Right cardiac atrium (tissue), 5 donors: ENCODE measurements around the gene MEOX2. TPM values are rescaled to one million over a fixed set of nuclear protein-coding genes. Genes with fewer than 3 reads are reported as not detected.

ENCODE experiments used
- ATAC-seq, 2 donors: fragments of 200-7000 bp; cut with Tn5 transposase; one replicate each; pipeline versions ENCODE4 v1.8.0 to v1.9.1; 2020; ENCODE audit warnings: moderate library complexity in 2 of 2, mild to moderate bottlenecking in 1 of 2
- DNase-seq, 3 donors: peaks; one replicate each; pipeline ENCODE4 v3.0.0-alpha.2; 2020
- H3K27ac ChIP-seq: one replicate; pipeline ENCODE4 v1.5.1; 2013; ENCODE audit warnings: mild to moderate bottlenecking, low read length, control low read depth, moderate library complexity
- H3K27me3 ChIP-seq: one replicate; pipeline ENCODE4 v1.6.1; 2013; ENCODE audit not compliant: control insufficient read depth, insufficient read depth
- H3K4me1 ChIP-seq: one replicate; pipeline ENCODE4 v1.6.1; 2013; ENCODE audit warnings: low read length; ENCODE audit not compliant: control insufficient read depth, insufficient read depth
- H3K4me3 ChIP-seq: one replicate; pipeline ENCODE4 v1.5.1; 2013; ENCODE audit warnings: low read length, control low read depth
- H3K9me3 ChIP-seq: one replicate; pipeline ENCODE4 v1.6.1; 2013; ENCODE audit warnings: low read length; ENCODE audit not compliant: control insufficient read depth
- WGBS: extraction: QIAGEN DNeasy Blood & Tissue Kit; methylation state at CpG from one replicate; pipeline ENCODE4 v1.1.7; 2013; 5-methylcytosine and 5-hydroxymethylcytosine counted together
- intact Hi-C, 4 donors: fragments of 100-400 bp; cut with DNase I; formaldehyde crosslinking; loops; one replicate each; pipeline versions ENCODE4 v1.11.0 to v1.14.0; 2022 to 2023
- long read RNA-seq, 4 donors: library from polyadenylated mRNA; unstranded; transcript quantifications; one replicate each; pipeline ENCODE4 v2.0.0, GENCODE V29; 2020 to 2021
- polyA plus RNA-seq: library from polyadenylated mRNA; stranded (reverse); fragments of 200-250 nt; gene quantifications from one replicate; pipeline ENCODE4 v1.2.3, GENCODE V29; 2013
- total RNA-seq, 4 donors: library from RNA; stranded (reverse); fragmentation: NEBNext Ultra II Directional; extraction: Animal tissue kit (Norgen Biotek cat#: 25700); gene quantifications; one replicate each; pipeline ENCODE4 v1.2.1, GENCODE V29; 2021
- donor health status: healthy with polysubstance abuse.
- donor health status: DM: no; HTN: yes; CAD: no.
- donor health status: DM: no; HTN: no; CAD: no.
- donor health status: DM: no; HTN: yes; CAD: no; lungs with severe emphysema.
- donor health status: DM: yes; HTN: yes; CAD: no.

Gene MEOX2
- total RNA-seq (1 to 10 TPM; 3.1 to 8.4 (median 5.8) TPM), polyA plus RNA-seq (7.3 TPM)
- long read RNA-seq, donor 1, transcript MEOX2-201 (3 exons, 2,500 nt), result major isoform, 19 of 21 reads
- long read RNA-seq, donor 1, partial matches to known transcripts, result 0 of 21 reads
- long read RNA-seq, donor 1, other reads (novel, unspliced or antisense), result 2 of 21 reads
- long read RNA-seq, donor 2, partial matches to known transcripts, result 0 of 1 reads
- long read RNA-seq, donor 2, other reads (novel, unspliced or antisense), result 0 of 1 reads
- long read RNA-seq, donor 3, transcript MEOX2-201 (3 exons, 2,500 nt), result major isoform, 12 of 13 reads
- long read RNA-seq, donor 3, partial matches to known transcripts, result 0 of 13 reads
- long read RNA-seq, donor 3, other reads (novel, unspliced or antisense), result 1 of 13 reads
- long read RNA-seq, donor 4, transcript MEOX2-201 (3 exons, 2,500 nt), result major isoform, 7 of 7 reads
- long read RNA-seq, donor 4, partial matches to known transcripts, result 0 of 7 reads
- long read RNA-seq, donor 4, other reads (novel, unspliced or antisense), result 0 of 7 reads

DNA sequence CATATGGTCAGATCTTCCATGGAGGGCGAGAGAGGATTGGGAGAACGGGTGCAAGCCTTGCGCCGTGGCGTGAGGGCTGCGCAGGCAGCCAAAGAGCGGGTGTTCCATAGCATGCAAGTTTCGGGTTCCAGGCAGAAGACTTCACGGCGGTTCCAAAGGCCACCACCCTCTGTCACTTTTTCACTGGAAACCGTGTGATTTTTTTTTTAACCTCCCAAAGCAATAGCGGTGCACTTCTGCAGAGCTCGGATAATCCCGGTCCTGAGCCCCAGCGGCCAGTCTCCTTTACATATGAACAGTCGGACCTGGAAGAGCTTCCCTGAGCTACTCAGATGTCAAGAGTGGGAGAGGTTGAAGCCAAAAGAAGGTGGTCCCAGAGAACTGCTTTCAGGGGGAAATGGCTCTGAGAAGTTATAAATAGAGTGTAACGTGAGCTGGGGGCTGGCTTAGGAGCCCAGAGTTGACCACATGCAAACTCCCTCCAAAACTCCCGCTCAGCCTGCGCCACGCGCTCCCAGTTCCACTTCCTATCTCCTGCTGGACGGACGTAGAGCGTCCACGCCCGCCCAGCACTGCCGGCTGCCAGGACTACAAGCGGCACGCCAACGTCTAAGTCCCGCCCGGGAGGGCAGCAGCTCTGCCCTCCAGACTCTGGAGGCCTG is at the start of gene MEOX2:
TSS of gene MEOX2 (minus strand) at position 389 of the 662 bp plus-strand sequence. CDS start at position 108, 281 bp downstream.
- intact Hi-C loops, result loop anchor here in 1 of 4 donors (10.0 kb wide), 1 partner anchor 378 kb away; no protein-coding TSS in a partner anchor
- DNase-seq (peak; percentile 85 to 93 (median 93)), ATAC-seq (peak; percentile 95 to 96)
- Histone ChIP-seq H3K27ac (peak within 1 kb of the TSS; percentile 54), H3K4me3 (peak within 1 kb of the TSS; percentile 53), H3K4me1 (no peaks in the 10 kb centered on the region), H3K9me3 (no peaks in the 10 kb centered on the region), H3K27me3 (no peaks in the 10 kb centered on the region)
- under 1% methylated on average over 32 of the region's 32 CpGs for WGBS

DNA sequence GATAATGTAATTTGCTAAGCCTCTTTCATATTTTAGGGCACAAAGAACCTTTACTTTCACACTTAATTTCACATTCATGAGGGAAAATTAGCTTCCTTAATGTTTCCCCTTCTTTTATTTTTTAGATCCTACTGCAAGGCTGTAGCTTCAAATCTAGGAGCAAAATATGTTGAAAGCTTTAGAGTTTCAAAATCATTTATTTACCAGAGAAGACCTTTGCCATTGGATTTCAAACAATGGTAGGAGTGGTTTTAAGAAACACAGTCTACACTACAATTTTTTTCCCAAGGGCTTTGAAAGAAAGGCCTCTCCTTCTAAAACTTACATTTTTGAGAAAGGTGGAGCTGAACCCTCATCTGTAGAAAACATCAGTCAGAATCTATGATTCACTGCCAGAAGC is 43.3 kb upstream of the MEOX2 start:
- H3K4me3 ChIP-seq, result no peak overlapping the region
- H3K9me3 ChIP-seq, result no peaks in the 10 kb centered on the region
- H3K4me1 ChIP-seq, result no peaks in the 10 kb centered on the region
- no peak for ATAC-seq
- intact Hi-C loops, result no loop called here
- H3K27ac ChIP-seq, result no peak overlapping the region
- no peaks in the 10 kb centered on the region for H3K27me3 ChIP-seq
- no peak for DNase-seq

DNA sequence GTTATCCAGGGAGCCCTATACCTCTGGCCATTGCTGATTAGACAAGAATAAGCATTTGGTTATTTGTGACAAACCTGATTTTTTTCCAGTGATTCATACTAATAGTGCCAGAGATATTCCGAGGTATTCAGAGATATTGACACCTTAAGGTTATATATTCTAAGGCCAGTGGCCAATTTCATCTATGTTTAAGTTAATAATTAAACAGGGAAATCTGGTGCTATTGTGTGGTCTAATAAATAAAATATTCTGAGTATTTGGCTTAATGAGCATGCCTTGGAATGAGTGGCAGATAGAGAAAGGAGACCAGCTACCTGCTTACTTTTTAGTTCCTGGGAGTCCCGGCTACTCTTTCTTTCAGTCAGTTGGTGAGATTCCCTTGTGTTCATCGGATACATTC is 38.6 kb upstream of the MEOX2 start:
- Histone ChIP-seq H3K4me3 (no peak overlapping the region), H3K4me1 (no peaks in the 10 kb centered on the region), H3K9me3 (no peaks in the 10 kb centered on the region), H3K27me3 (no peaks in the 10 kb centered on the region), H3K27ac (no peak overlapping the region)
- intact Hi-C loops, result no loop called here
- DNase-seq, result no peak
- 73% methylated on average over 3 of the region's 3 CpGs for WGBS
- no peak for ATAC-seq

GRCh38 chr7:15723841-15724240 is 37.4 kb upstream of the MEOX2 start:
- no peak overlapping the region for H3K27ac ChIP-seq
- no peaks in the 10 kb centered on the region for H3K4me1 ChIP-seq
- peak in 1 of 2 donors; percentile 51 for ATAC-seq
- H3K27me3 ChIP-seq, result no peaks in the 10 kb centered on the region
- no peaks in the 10 kb centered on the region for H3K9me3 ChIP-seq
- intact Hi-C loops, result no loop called here
- no peak overlapping the region for H3K4me3 ChIP-seq
- peak in 1 of 3 donors; percentile 57 for DNase-seq

GRCh38 chr7:15720849-15721471 is 34.5 kb upstream of the MEOX2 start:
- WGBS, result 58% methylated on average over 5 of the region's 5 CpGs
- Histone ChIP-seq H3K4me1 (no peaks in the 10 kb centered on the region), H3K27me3 (no peaks in the 10 kb centered on the region), H3K4me3 (no peak overlapping the region), H3K27ac (no peak overlapping the region), H3K9me3 (no peaks in the 10 kb centered on the region)
- peak in 2 of 3 donors; percentile 17 to 63 for DNase-seq
- intact Hi-C loops, result no loop called here
- ATAC-seq, result no peak

DNA sequence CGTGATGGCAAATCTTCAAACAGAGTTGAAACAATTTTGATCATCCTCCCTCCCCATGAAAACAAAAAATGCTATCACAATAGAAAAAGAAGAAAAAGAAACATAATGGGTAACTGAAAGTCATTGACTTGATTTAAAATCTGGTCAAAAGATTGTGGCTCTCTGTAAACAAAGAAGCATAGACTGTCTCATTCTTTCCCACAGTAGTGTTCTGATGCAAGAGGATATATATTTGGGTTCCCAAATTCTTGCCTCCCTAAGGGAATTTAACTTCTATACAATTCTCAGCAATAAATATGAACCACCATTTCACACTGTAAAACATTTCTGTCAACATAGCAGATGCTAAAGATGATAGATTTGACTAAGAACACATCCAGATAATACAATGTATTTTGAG is 32.8 kb upstream of the MEOX2 start:
- Histone ChIP-seq H3K4me1 (no peaks in the 10 kb centered on the region), H3K4me3 (no peak overlapping the region), H3K27me3 (no peaks in the 10 kb centered on the region), H3K27ac (no peak overlapping the region), H3K9me3 (no peaks in the 10 kb centered on the region)
- DNase-seq, result no peak
- ATAC-seq, result no peak
- intact Hi-C loops, result loop anchor here in 2 of 4 donors (10.0 kb wide), 2 partner anchors 385 to 405 kb away; no protein-coding TSS in a partner anchor
- WGBS, result 93% methylated on average over 1 of the region's 1 CpG

DNA sequence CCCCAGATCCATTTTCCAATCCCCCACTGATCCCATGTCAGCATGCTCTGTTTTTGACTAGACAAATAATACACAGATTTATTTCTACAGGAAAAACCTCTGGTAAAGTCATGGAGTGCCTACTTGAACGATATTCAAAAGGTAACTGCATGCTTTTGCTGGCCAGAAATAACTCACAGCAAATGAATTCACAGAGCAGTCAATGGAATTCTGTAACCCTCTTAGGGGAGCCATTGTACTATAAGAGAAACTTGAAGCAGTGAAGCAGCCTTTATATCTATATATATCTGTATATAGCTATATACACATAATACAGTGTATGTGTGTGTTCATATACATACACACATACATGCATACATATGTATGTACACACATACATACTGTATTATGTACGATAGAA is 29.0 kb upstream of the MEOX2 start:
- Histone ChIP-seq H3K4me1 (no peaks in the 10 kb centered on the region), H3K27ac (no peak overlapping the region), H3K9me3 (no peaks in the 10 kb centered on the region), H3K4me3 (no peak overlapping the region), H3K27me3 (no peaks in the 10 kb centered on the region)
- WGBS, result 59% methylated on average over 2 of the region's 2 CpGs
- intact Hi-C loops, result loop anchor here in 2 of 4 donors (10.0 kb wide), 2 partner anchors 381 to 401 kb away; no protein-coding TSS in a partner anchor
- ATAC-seq (no peak), DNase-seq (no peak)

DNA sequence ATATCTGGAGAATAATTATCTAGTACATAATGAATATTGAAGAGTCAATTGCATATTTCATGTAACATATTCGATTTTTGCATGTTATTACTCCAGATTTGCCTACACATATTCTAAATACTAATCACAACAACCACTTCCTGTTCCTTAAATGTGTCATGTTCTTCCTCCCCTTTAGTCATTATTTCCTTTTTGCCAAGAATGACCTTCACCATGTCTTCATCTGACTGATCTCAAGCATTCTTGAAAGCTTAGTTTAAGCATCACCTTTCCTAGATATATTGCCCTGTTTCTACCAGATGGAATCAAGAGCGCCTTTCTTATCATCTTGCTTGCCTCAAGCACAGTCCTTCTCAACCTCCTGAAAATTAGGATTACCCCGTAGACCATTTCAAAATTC is 23.5 kb upstream of the MEOX2 start:
- no peak for ATAC-seq
- 86% methylated on average over 3 of the region's 3 CpGs for WGBS
- intact Hi-C loops, result loop anchor here in 2 of 4 donors (10.0 kb wide), 2 partner anchors 375 to 395 kb away; no protein-coding TSS in a partner anchor

DNA sequence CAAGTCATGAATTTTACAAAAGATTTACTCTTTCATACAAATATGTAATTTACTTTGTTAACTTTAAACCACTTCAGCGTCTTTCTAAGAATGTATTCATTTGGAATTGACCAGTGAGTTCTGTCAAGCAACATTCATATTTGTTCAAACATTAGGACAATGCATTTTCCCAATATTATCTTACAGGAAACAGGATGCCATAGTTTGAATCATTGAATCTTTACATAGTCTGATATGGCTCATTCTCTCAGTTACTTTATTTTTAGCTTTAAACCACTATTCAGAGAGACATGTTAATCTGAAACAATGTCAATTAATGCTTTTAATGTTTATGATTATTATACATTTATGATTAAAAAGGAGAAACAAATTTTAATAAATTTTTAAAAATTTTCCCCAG is 21.1 kb upstream of the MEOX2 start:
- WGBS, result 77% methylated on average over 1 of the region's 1 CpG
- no peak for DNase-seq
- Histone ChIP-seq H3K27ac (no peak overlapping the region), H3K9me3 (no peaks in the 10 kb centered on the region), H3K4me1 (no peaks in the 10 kb centered on the region), H3K4me3 (no peak overlapping the region), H3K27me3 (no peaks in the 10 kb centered on the region)
- intact Hi-C loops, result no loop called here
- no peak for ATAC-seq

More for the DNA sequence above, 23.5 kb upstream of the MEOX2 start:
- DNase-seq, result no peak
- Histone ChIP-seq H3K4me1 (no peaks in the 10 kb centered on the region), H3K27me3 (no peaks in the 10 kb centered on the region), H3K4me3 (no peak overlapping the region), H3K9me3 (no peaks in the 10 kb centered on the region), H3K27ac (no peak overlapping the region)

- no peak for DNase-seq
- ATAC-seq, result no peak
- no peak overlapping the region for H3K4me3 ChIP-seq
- H3K27ac ChIP-seq, result no peak overlapping the region
- H3K27me3 ChIP-seq, result no peaks in the 10 kb centered on the region
- H3K9me3 ChIP-seq, result no peaks in the 10 kb centered on the region
- intact Hi-C loops, result no loop called here
- no peaks in the 10 kb centered on the region for H3K4me1 ChIP-seq
- WGBS, result 81% methylated on average over 1 of the region's 1 CpG
Observed at GRCh38 chr7:15703732-15704131, 17.2 kb upstream of the MEOX2 start.
